Measurements from ENCODE around the gene OPRM1. TPM values are rescaled to one million over a fixed set of nuclear protein-coding genes. Genes with fewer than 3 reads are reported as not detected.
A peak's percentile ranks its signal among the peaks of the same experiment; 100 is the strongest.

OPRM1 gene
- total and polyA plus RNA-seq, 4 donors = 2.5 to 20.9 (median 2.7) TPM

DNA sequence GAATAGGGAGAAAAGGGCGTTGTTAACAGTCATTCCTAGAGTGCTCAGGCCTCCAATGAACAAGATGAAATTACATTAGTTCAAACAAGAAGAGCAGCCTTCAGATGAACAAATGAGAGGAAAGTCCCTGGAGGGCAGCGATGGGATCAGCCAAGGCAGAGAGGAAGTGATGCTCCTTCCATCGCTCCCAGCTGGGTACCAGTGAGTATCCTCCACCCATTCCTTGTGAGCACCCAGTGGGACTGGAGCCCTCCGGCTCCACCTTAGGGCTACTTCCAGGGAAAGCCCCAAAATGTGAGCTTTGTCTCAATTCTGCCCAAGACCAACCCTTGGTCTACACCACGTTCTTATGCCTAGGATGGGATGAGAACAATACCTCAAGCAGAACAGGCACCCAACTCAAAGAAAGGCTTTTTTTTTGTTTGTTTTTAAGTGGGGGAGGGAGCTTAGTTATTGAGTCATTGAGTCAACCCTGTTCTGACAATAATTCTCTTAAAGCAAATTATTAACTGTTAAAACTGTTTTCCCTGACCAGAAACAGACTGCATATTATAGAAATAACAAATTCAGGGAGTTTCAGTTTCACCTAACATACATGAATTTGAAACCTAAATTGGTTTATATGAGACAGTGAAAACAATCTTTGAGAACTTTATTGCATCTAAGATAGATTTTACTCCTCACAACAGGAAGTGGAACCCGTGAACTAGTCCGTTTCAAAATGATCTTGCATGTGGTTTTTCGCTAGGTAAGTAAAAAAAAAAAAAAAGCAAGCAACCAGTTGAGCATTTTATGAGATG is 210.7 kb downstream of the OPRM1 start:
- Histone ChIP-seq H3K36me3 (ENCODE audit: control insufficient read depth, insufficient read depth, low read length) (no peaks in the 10 kb centered on the region), H3K27ac (ENCODE audit: low read depth, low read length) (no peak overlapping the region), H3K9me3 (ENCODE audit: control insufficient read depth, insufficient read depth, low read length) (no peaks in the 10 kb centered on the region), H3K27me3 (ENCODE audit: control insufficient read depth, insufficient read depth, low read length) (no peaks in the 10 kb centered on the region), H3K4me3 (ENCODE audit: low read depth, low read length) (no peak overlapping the region), H3K4me1 (ENCODE audit: control insufficient read depth, insufficient read depth, low read length) (no peaks in the 10 kb centered on the region)
- WGBS (ENCODE audit: insufficient coverage) = 98% methylated on average over 3 of the region's 8 CpGs
- no peak for DNase-seq (ENCODE audit: low read depth in 4 of 6, low spot score in 6 of 6)

- peaks cover 6% of the 10 kb centered on the region for H3K9me3 ChIP-seq (ENCODE audit: control insufficient read depth, insufficient read depth, low read length)
- no peaks in the 10 kb centered on the region for H3K36me3 ChIP-seq (ENCODE audit: control insufficient read depth, insufficient read depth, low read length)
- no peak for DNase-seq (ENCODE audit: low read depth in 4 of 6, low spot score in 6 of 6)
- no peak overlapping the region for H3K4me3 ChIP-seq (ENCODE audit: low read depth, low read length)
- no peak overlapping the region for H3K27ac ChIP-seq (ENCODE audit: low read depth, low read length)
- 93% methylated on average over 2 of the region's 4 CpGs for WGBS (ENCODE audit: insufficient coverage)
- H3K27me3 ChIP-seq (ENCODE audit: control insufficient read depth, insufficient read depth, low read length) = no peaks in the 10 kb centered on the region
- H3K4me1 ChIP-seq (ENCODE audit: control insufficient read depth, insufficient read depth, low read length) = no peaks in the 10 kb centered on the region
These were observed 212.1 kb downstream of the OPRM1 start for GRCh38 chr6:154251116-154251515.

GRCh38 chr6:154252678-154253077 is 213.6 kb downstream of the OPRM1 start:
- Histone ChIP-seq H3K27ac (ENCODE audit: low read depth, low read length) (no peak overlapping the region), H3K9me3 (ENCODE audit: control insufficient read depth, insufficient read depth, low read length) (peaks cover 6% of the 10 kb centered on the region), H3K27me3 (ENCODE audit: control insufficient read depth, insufficient read depth, low read length) (no peaks in the 10 kb centered on the region), H3K4me1 (ENCODE audit: control insufficient read depth, insufficient read depth, low read length) (no peaks in the 10 kb centered on the region), H3K4me3 (ENCODE audit: low read depth, low read length) (no peak overlapping the region), H3K36me3 (ENCODE audit: control insufficient read depth, insufficient read depth, low read length) (no peaks in the 10 kb centered on the region)
- WGBS (ENCODE audit: insufficient coverage) = 27% methylated on average over 3 of the region's 3 CpGs
- no peak for DNase-seq (ENCODE audit: low read depth in 4 of 6, low spot score in 6 of 6)

- Histone ChIP-seq H3K27me3 (ENCODE audit: control insufficient read depth, insufficient read depth, low read length) (no peaks in the 10 kb centered on the region), H3K36me3 (ENCODE audit: control insufficient read depth, insufficient read depth, low read length) (no peaks in the 10 kb centered on the region), H3K27ac (ENCODE audit: low read depth, low read length) (no peak overlapping the region), H3K4me3 (ENCODE audit: low read depth, low read length) (no peak overlapping the region), H3K9me3 (ENCODE audit: control insufficient read depth, insufficient read depth, low read length) (peaks cover 6% of the 10 kb centered on the region), H3K4me1 (ENCODE audit: control insufficient read depth, insufficient read depth, low read length) (no peaks in the 10 kb centered on the region)
- DNase-seq (ENCODE audit: low read depth in 4 of 6, low spot score in 6 of 6) = no peak
- WGBS (ENCODE audit: insufficient coverage) = 80% methylated on average over 1 of the region's 1 CpG
These were observed 218.0 kb downstream of the OPRM1 start for GRCh38 chr6:154257067-154257466.

GRCh38 chr6:154258064-154258757 is 219.2 kb downstream of the OPRM1 start:
- no peaks in the 10 kb centered on the region for H3K36me3 ChIP-seq (ENCODE audit: control insufficient read depth, insufficient read depth, low read length)
- no peak overlapping the region for H3K4me3 ChIP-seq (ENCODE audit: low read depth, low read length)
- no peaks in the 10 kb centered on the region for H3K4me1 ChIP-seq (ENCODE audit: control insufficient read depth, insufficient read depth, low read length)
- DNase-seq (ENCODE audit: low read depth in 4 of 6, low spot score in 6 of 6) = no peak
- H3K9me3 ChIP-seq (ENCODE audit: control insufficient read depth, insufficient read depth, low read length) = peaks cover 6% of the 10 kb centered on the region
- no peaks in the 10 kb centered on the region for H3K27me3 ChIP-seq (ENCODE audit: control insufficient read depth, insufficient read depth, low read length)
- H3K27ac ChIP-seq (ENCODE audit: low read depth, low read length) = no peak overlapping the region
- 96% methylated on average over 3 of the region's 4 CpGs for WGBS (ENCODE audit: insufficient coverage)

DNA sequence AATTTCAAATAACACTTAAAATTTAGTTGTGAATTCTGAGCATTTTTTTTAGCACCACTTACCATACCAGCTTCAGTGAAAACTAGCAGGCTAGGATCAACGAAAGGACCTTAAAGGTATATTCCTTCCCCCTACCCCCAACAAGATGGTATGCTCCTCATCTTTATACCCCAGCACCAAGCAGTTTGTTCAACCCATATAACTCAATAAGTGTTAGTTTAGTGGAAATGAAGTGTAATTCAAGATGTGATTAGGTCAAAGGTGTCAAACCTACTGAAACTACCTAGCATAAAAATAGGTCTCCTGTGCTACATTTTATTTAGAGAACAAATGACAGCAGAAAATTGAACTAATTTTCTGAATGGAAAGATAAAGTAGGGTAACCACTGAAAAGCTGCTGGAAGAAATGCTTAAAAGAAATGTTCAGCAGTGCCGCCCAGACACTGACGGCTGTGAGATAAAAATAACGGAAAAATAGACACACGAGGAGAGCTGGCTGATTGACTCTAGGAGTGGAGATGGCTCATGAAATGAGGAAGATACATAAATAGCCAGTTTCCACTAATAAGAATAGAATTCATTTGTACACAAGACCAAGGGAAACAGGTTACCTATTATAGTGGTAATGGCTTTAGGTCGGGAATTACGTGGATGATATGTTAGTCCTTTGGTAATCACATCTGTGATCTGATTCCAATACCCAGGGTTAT is 222.8 kb downstream of the OPRM1 start:
- Histone ChIP-seq H3K27me3 (ENCODE audit: control insufficient read depth, insufficient read depth, low read length) (no peaks in the 10 kb centered on the region), H3K9me3 (ENCODE audit: control insufficient read depth, insufficient read depth, low read length) (no peaks in the 10 kb centered on the region), H3K4me1 (ENCODE audit: control insufficient read depth, insufficient read depth, low read length) (no peaks in the 10 kb centered on the region), H3K36me3 (ENCODE audit: control insufficient read depth, insufficient read depth, low read length) (no peaks in the 10 kb centered on the region), H3K27ac (ENCODE audit: low read depth, low read length) (no peak overlapping the region), H3K4me3 (ENCODE audit: low read depth, low read length) (no peak overlapping the region)
- peak in 1 of 6 donors; percentile 32 for DNase-seq (ENCODE audit: low read depth in 4 of 6, low spot score in 6 of 6)
- WGBS (ENCODE audit: insufficient coverage) = 100% methylated on average over 3 of the region's 7 CpGs

- Histone ChIP-seq H3K4me3 (ENCODE audit: low read depth, low read length) (no peak overlapping the region), H3K4me1 (ENCODE audit: control insufficient read depth, insufficient read depth, low read length) (no peaks in the 10 kb centered on the region), H3K9me3 (ENCODE audit: control insufficient read depth, insufficient read depth, low read length) (no peaks in the 10 kb centered on the region), H3K27me3 (ENCODE audit: control insufficient read depth, insufficient read depth, low read length) (no peaks in the 10 kb centered on the region), H3K36me3 (ENCODE audit: control insufficient read depth, insufficient read depth, low read length) (no peaks in the 10 kb centered on the region), H3K27ac (ENCODE audit: low read depth, low read length) (no peak overlapping the region)
- no peak for DNase-seq (ENCODE audit: low read depth in 4 of 6, low spot score in 6 of 6)
These were observed 227.6 kb downstream of the OPRM1 start for GRCh38 chr6:154266560-154267099.

- 88% methylated on average over 3 of the region's 3 CpGs for WGBS (ENCODE audit: insufficient coverage)
- no peaks in the 10 kb centered on the region for H3K27me3 ChIP-seq (ENCODE audit: control insufficient read depth, insufficient read depth, low read length)
- DNase-seq (ENCODE audit: low read depth in 4 of 6, low spot score in 6 of 6) = no peak
- no peak overlapping the region for H3K4me3 ChIP-seq (ENCODE audit: low read depth, low read length)
- H3K9me3 ChIP-seq (ENCODE audit: control insufficient read depth, insufficient read depth, low read length) = no peaks in the 10 kb centered on the region
- H3K27ac ChIP-seq (ENCODE audit: low read depth, low read length) = no peak overlapping the region
- H3K4me1 ChIP-seq (ENCODE audit: control insufficient read depth, insufficient read depth, low read length) = no peaks in the 10 kb centered on the region
- H3K36me3 ChIP-seq (ENCODE audit: control insufficient read depth, insufficient read depth, low read length) = no peaks in the 10 kb centered on the region
These were observed 228.6 kb downstream of the OPRM1 start for GRCh38 chr6:154267508-154268106.

DNA sequence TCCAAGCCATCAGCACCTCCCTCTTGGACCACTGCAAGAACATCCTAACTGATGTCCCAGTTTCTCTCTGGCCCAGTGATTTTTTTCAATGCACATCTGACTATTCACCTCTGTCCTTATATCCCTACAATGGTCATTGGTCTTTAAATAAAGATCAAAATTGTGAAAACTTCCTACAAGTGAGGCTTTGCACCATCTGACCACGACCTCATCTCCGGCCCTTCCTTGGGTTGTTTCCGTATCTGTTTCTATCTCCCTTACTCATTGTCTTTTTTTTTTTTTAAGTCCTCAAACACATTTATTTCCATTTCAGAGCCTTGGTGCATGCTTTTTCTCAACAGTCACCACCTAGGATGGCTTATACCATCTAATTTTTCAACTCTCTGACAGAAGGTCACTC is 229.4 kb downstream of the OPRM1 start:
- DNase-seq (ENCODE audit: low read depth in 4 of 6, low spot score in 6 of 6) = no peak
- Histone ChIP-seq H3K27ac (ENCODE audit: low read depth, low read length) (no peak overlapping the region), H3K4me3 (ENCODE audit: low read depth, low read length) (no peak overlapping the region), H3K27me3 (ENCODE audit: control insufficient read depth, insufficient read depth, low read length) (no peaks in the 10 kb centered on the region), H3K36me3 (ENCODE audit: control insufficient read depth, insufficient read depth, low read length) (no peaks in the 10 kb centered on the region), H3K9me3 (ENCODE audit: control insufficient read depth, insufficient read depth, low read length) (no peaks in the 10 kb centered on the region), H3K4me1 (ENCODE audit: control insufficient read depth, insufficient read depth, low read length) (no peaks in the 10 kb centered on the region)
- 87% methylated on average over 3 of the region's 3 CpGs for WGBS (ENCODE audit: insufficient coverage)
